OCI-LY7 (cell line): Measurements from ENCODE around the gene GNPDA1.

ENCODE experiments used
- CTCF ChIP-seq: fragments of 200-600 bp; sonication (generic); conservative IDR thresholded peaks from 2 replicates; pipeline ENCODE4 v1.5.1; 2014; ENCODE audit warnings: mild to moderate bottlenecking, antibody characterized with exemption, low read length, moderate library complexity, mixed read lengths
- EZH2phosphoT487 ChIP-seq: fragments of 200-600 bp; sonication (generic); IDR thresholded peaks from 2 replicates; pipeline ENCODE4 v1.6.1; 2018; ENCODE audit warnings: low read depth, borderline replicate concordance, mild to moderate bottlenecking, mixed run types, antibody characterized with exemption, low read length, moderate library complexity, mixed read lengths

- TF ChIP-seq CTCF (no peak), EZH2phosphoT487 (no peak)
These were observed 12.8 kb upstream of the GNPDA1 start for GRCh38 chr5:142025637-142026036.
